ENCODE data around the gene ITPKC.

The ITPKC gene
- 16.0 to 22.2 (median 19.2) reads per million in 3 experiments for total RNA-seq

- DNase-seq, result peak; percentile 98
Measured at GRCh38 chr19:40716482-40717324, at the start of gene ITPKC, which contains the start of gene COQ8B. Gene ITPKC (plus strand): TSS chr19:40717112. CDS start chr19:40717136, 24 bp downstream. Gene COQ8B (minus strand): TSS chr19:40716886. CDS start chr19:40714632, 2,254 bp downstream.

DNA sequence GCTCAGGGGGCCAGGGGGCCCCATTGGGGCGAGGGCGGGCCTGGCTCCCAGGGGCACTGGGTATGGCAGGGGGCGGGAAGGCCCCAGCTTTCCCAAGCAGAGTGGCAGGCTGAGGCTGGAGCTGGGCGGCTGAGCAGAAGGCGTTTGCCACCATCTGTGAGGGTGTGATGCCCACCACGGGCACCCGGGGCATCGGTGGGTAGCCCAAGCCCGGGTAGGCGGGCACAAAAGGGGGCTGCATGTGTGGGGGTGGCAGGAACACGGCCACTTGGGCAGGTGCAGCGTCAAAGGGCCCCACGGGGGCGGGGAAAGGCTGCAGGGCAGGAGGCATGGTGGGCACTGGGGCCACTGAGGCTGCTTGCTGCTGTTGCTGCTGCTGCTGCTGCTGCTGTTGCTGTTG is 49.3 kb upstream of the ITPKC start:
- DNase-seq, result no peak

GRCh38 chr19:40668991-40669614 is 47.8 kb upstream of the ITPKC start:
- no peak for DNase-seq

DNA sequence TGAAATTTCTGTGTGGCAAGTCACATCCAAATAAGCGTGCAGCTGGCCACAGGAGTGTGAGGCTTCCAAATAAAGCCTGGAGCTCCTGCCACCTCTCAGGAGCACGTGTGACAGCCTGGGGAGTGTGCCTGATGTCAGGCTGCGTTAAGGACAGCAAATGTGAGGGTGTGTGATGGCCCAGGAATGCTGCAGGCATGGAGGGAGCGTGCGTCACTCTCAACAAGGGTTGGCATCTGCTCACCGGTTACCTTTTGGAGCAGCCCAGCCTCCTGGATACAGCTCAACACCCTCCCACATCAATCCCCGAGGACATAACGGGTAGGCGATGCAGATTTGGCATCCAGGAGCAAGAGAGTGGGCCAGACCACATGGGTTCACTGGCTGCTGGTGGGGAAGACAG is 45.5 kb upstream of the ITPKC start:
- no peak for DNase-seq

DNA sequence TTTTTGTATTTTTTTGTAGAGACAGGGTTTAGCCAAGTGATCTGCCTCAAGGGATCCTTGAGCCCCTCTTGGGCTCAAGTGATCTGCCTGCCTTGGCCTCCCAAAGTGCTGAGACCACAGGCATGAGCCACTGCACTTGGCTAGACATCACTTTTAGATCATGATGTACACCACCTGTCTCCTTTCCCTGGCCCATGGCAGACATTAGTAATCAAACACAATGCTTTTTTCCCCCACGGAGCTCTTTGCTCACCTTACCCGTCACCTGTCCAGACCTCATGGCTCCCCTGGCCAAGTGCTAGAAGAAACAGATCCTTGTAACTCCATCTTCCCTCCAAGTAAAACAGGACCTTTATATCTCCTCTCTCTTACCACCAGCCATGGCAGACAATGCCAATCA is 44.9 kb upstream of the ITPKC start:
- DNase-seq, result no peak

GRCh38 chr19:40672573-40673299 is 44.2 kb upstream of the ITPKC start:
- DNase-seq, result no peak

- DNase-seq, result no peak
Measured at GRCh38 chr19:40673397-40673796, 43.5 kb upstream of the ITPKC start.

DNA sequence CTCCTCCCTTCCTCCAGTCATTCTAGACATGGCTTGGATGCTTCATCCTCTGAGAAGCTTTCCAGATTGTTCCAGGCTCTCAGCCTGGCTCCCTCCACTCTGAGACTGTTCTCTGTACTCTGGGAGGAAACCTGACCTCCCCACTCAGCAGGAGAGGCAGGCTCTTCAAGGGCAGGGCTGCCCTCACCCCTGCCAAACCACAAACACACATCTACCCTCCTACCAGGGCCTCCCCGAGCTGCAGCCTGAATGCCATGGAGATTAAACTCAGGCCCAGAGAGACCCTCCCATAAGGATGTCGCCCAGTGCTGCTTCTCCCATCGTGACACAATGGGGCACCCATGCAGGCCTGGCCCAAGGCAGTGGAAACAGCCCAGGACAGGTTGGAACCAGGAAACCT is 42.6 kb upstream of the ITPKC start:
- no peak for DNase-seq

- DNase-seq, result no peak
Measured at GRCh38 chr19:40677156-40677555, 39.8 kb upstream of the ITPKC start.

DNA sequence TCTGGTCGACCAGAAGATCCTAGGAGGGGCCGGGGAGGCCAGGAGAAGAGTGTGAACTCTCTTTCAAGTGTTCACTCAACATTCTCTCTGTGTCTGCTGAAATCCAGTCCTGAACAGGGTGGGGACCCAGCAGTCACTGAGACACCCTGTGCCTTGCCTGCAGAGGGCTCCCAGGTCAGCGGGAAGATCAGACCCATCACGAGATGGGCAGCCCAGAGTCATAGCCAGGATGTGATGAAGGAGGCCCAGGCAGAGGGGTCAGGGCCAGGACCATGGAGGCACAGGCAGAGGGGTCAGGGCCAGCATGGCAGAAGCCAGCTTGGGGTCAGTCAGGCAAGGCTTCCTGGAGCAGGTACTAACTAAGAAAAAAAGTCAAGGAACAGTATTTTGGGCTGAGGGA is 35.9 kb upstream of the ITPKC start:
- no peak for DNase-seq

DNA sequence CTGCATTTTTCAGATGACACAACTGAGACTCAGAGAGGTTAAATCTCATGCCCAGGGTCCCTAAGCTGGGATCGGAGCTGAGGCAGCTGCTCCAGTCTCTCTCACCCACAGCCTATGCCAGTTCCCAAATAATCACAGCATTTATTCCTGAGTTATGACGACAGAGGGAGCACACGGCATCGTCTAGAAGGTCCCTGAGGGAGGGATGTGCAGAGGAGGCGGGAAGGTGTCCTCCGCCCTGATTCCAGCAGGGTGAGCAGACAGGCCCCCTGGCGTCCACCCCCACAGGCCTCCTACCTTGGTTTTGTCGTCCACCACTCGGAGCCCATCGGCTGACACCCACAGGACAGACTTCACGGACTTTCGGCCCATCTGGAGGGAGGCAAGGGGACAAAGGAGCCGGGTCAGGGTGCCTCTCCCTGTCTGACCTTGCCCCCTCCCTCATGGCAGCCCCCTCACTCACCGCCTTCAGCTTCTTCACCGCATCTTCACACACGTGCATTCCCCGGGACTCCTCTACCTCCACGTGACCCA is 34.4 kb upstream of the ITPKC start:
- DNase-seq, result no peak

DNA sequence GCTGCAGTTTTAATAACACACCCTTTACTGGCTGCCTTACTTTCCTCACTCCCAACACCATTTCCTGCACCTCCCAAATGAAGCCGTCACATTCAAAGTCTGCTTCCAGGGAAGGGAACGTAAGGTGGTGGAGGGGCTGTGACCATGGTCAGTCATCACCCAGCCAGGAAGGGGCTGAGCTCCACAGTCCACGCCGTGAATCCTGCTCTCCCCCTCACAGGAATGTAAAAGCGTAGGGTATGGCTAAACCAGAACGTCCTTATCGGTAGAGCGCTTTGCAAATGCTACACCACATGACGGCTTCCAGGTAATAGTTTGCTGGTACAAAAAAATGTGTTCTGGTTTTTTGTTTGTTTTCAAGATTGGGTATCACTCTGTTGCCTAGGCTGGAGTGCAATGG is 33.5 kb upstream of the ITPKC start:
- DNase-seq, result no peak

DNA sequence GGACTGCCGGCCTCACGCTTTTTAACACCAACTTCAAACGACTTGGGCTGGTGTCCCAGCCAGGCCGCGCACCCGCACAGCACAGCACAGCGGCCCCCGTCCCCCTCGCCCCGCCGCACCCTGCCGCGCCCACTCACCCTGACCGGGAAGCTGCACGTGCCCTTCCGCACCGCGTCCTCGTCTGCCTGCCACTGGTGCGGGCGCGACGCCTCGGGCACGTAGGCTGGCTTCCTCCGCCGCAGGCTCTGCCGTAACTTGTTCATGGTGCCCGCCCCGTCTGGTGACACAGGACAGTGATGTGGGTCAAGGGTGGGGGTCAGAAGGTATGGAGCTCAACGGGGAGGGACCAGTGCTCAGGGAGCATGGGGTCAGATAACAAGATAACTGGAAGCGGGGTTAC is 32.6 kb upstream of the ITPKC start:
- DNase-seq, result no peak

DNA sequence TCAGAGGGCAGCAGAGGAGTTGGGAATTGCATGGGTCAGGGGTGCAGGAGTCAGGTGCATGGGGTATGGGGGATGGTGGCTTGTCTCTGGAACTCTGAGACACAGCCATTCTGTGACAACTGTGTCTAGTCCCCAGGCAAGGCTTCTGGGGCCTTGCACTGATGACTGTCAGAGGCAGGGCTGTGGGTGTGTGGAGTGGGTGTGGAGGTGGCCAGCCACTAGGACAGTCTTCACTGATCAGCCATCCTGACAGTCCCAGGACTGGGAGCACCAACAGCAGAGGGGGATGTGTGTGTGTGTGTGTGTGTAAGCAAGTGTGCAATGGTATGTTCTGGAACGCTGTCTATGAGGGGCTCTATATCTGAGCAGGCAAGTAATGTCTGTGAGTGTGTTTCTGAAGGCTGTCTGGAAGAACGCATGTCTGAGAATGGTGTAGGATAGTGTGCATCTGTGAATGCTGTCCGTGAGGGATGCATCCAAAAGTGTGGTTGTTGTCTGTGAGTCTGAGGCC is 31.8 kb upstream of the ITPKC start:
- no peak for DNase-seq

GRCh38 chr19:40685563-40685962 is 31.3 kb upstream of the ITPKC start:
- DNase-seq, result no peak

DNA sequence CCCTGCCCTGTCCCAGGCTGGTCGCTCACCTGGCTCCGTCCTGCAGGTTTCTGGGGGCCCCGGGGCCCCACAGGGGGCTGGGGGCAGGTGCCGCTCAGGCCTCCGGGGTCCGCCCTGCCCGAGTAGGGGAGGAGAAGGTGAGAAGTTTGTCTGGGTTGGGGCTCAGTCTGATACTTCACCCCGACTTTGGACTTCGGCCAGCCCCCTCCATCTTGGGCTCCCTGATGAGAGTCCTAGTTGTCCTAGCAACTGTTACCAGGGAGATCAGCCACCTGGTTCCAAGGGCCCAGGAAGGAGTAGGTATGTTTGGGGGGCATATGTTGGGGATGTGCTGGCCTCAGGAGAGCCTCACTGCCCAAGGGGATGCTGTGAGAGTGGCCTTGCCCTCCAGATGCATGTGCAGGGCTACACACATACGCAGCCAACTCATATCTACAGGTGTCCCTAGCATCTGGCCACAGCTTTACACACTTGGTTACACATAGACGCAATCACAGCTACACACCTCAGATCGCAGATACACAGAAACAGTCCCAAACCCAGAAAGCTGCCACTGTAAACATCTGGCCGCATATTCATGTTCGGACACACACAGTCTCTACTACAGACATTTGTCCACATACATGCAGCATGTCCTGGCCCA is 29.9 kb upstream of the ITPKC start:
- DNase-seq, result no peak

DNA sequence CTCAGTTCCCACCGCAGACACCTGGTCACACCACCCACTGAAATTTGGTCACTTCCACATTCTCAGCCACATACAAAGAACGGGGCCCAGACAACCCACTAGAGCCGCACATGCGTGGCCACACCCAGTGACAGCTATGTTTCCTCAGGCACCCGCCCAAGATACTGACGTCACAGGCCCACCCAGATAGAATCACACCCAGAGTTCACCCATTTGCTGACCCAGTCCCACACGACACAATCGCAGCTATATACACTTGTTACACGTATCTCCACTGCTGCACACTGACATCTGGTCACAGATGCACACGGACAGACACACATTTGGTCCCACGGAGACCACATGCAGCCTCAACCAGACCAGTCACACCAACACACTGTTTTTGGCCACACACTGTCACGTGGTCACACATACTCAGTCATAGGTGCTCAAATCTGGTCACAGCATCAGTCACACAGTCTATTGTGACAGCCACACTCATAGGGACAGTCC is 29.3 kb upstream of the ITPKC start:
- DNase-seq, result no peak

GRCh38 chr19:40688309-40688708 is 28.6 kb upstream of the ITPKC start:
- DNase-seq, result no peak

GRCh38 chr19:40688987-40689338 is 27.9 kb upstream of the ITPKC start:
- no peak for DNase-seq

- peak; percentile 10 for DNase-seq
Measured at GRCh38 chr19:40689339-40690049, 27.4 kb upstream of the ITPKC start.

DNA sequence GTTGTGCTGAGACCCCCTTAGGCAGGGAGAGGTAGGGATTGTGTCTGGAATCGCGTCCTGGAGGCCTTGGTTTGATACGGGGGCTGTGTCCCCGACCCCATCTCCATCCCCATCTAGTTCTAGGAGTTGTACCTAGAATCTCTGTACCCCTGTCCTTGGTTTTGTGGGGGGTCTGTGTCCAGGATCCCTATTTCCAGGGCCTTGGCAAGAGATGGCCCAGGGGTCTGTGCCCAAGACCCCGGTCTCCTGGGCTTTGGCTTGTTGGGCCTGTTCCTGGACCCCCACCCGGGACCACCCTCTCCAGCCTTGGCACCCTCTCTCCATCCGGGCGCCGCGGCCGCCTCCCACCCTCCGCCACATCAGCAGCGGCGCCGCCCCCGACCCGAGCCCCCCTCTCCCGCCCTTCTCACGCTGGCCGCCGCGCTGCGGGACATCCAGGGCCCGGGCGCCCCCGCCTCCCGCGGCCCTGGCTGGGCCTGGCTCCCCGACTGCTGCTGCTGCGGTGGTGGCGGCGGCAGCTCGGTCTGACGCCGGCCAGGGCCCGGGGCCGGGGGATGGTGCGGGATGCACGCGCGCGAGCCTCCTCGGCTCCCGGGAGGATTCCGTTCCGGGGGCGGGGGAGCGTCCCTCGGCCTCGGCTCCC is 26.7 kb upstream of the ITPKC start, which contains the start of gene NUMBL:
TSS of gene NUMBL (minus strand) at position 602 of the 643 bp plus-strand sequence. CDS start at position 434, 168 bp downstream.
- DNase-seq, result no peak

Measured in central memory CD4-positive, alpha-beta T cell (primary cell).